OCI-M2 (cell line): Measurements from ENCODE around the gene KANSL1.

Source experiments
- DNase-seq: peaks from one replicate; lab custom pipeline; 2025; ENCODE audit not compliant: unreplicated experiment; lab: John Stamatoyannopoulos, UW

KANSL1 gene

DNA sequence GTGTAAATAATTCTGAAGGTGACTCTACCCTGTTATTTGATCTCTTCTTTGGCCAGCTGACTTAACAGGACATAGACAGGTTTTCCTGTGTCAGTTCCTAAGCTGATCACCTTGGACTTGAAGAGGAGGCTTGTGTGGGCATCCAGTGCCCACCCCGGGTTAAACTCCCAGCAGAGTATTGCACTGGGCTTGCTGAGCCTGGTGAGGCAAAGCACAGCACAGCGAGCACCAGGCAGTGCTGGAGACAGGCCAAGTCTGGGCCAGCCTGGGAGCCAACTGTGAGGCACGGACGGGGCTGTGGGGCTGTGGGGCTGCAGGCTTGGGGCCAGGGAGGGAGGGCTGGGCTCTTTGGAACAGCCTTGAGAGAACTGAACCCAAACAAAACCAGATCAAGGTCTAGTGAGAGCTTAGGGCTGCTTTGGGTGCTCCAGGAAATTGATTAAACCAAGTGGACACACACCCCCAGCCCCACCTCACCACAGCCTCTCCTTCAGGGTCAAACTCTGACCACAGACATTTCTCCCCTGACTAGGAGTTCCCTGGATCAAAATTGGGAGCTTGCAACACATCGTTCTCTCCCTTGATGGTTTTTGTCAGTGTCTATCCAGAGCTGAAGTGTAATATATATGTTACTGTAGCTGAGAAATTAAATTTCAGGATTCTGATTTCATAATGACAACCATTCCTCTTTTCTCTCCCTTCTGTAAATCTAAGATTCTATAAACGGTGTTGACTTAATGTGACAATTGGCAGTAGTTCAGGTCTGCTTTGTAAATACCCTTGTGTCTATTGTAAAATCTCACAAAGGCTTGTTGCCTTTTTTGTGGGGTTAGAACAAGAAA, 189.1 kb downstream of the KANSL1 start:
- no peak for DNase-seq

DNA sequence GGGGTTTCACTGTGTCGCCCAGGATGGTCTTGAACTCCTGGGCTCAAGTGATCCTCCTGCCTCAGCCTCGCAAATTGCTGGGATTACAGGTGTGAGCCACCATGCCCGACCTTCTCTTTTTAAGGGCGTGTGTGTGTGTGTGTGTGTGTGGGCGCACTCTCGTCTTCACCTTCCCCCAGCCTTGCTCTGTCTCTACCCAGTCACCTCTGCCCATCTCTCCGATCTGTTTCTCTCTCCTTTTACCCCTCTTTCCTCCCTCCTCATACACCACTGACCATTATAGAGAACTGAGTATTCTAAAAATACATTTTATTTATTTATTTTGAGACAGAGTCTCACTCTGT, 190.3 kb downstream of the KANSL1 start:
- DNase-seq: no peak

GRCh38 chr17:46002311-46002972, 190.8 kb downstream of the KANSL1 start:
- peak; percentile 76 for DNase-seq

- DNase-seq: no peak
These were observed 191.6 kb downstream of the KANSL1 start for GRCh38 chr17:46001390-46002310.

GRCh38 chr17:46000757-46001156, 192.5 kb downstream of the KANSL1 start:
- DNase-seq: no peak

DNA sequence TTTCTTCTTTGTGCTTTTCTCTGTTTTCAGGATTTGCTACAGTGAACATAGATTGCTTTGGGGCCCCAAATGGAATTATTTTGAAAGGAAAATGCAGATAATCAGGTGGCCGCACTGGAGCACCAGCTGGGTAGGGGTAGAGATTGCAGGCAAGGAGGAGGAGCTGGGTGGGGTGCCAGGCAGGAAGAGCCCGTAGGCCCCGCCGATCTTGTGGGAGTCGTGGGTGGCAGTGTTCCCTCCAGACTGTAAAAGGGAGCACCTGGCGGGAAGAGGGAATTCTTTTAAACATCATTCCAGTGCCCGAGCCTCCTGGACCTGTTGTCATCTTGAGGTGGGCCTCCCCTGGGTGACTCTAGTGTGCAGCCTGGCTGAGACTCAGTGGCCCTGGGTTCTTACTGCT, 192.9 kb downstream of the KANSL1 start:
- no peak for DNase-seq

DNA sequence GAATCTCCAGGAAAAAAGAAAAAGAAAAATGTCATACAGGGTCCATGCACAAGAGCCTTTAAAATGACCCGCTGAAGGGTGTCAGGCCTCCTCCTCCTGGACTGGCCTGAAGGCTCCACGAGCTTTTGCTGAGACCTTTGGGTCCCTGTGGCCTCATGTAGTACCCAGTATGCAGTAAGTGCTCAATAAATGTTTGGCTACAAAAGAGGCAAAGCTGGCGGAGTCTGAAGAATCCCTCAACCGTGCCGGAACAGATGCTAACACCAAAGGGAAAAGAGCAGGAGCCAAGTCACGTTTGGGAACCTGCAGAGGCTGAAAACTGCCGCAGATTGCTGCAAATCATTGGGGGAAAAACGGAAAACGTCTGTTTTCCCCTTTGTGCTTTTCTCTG, 193.3 kb downstream of the KANSL1 start:
- DNase-seq: no peak

- DNase-seq: no peak
These were observed 194.0 kb downstream of the KANSL1 start, which contains the start of gene STH for GRCh38 chr17:45998987-45999899. Gene STH, plus strand, starts transcription at chr17:45999250. Its CDS starts 30 bp downstream, at chr17:45999280.

GRCh38 chr17:45997624-45998023, 195.6 kb downstream of the KANSL1 start:
- no peak for DNase-seq

DNA sequence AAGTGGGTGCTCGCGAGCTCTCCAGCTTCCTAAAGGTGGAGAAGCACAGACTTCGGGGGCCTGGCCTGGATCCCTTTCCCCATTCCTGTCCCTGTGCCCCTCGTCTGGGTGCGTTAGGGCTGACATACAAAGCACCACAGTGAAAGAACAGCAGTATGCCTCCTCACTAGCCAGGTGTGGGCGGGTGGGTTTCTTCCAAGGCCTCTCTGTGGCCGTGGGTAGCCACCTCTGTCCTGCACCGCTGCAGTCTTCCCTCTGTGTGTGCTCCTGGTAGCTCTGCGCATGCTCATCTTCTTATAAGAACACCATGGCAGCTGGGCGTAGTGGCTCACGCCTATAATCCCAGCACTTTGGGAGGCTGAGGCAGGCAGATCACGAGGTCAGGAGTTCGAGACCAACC, 196.1 kb downstream of the KANSL1 start:
- no peak for DNase-seq

DNA sequence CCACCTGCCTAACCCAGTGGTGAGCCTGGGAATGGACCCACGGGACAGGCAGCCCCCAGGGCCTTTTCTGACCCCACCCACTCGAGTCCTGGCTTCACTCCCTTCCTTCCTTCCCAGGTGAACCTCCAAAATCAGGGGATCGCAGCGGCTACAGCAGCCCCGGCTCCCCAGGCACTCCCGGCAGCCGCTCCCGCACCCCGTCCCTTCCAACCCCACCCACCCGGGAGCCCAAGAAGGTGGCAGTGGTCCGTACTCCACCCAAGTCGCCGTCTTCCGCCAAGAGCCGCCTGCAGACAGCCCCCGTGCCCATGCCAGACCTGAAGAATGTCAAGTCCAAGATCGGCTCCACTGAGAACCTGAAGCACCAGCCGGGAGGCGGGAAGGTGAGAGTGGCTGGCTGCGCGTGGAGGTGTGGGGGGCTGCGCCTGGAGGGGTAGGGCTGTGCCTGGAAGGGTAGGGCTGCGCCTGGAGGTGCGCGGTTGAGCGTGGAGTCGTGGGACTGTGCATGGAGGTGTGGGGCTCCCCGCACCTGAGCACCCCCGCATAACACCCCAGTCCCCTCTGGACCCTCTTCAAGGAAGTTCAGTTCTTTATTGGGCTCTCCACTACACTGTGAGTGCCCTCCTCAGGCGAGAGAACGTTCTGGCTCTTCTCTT, 196.8 kb downstream of the KANSL1 start:
- no peak for DNase-seq

GRCh38 chr17:45995627-45996270, 197.5 kb downstream of the KANSL1 start:
- no peak for DNase-seq

DNA sequence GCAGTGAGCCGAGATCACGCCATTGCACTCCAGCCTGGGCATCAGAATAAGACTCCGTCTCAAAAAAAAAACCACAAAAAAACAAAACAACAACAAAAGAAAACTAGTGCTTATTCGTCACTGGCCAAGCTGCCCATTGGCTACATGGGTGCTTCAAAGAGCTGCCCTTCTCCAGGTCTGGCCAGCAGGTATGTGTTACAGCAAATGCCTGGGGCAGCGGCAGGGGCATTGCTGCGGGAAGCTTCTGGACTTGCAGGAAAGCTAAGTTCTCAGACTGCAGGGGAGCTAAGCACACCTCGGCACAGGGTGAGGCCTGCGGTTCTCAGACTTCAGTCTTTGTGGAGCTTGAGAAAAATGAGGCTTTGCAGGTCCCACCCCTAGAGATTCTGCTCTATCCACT, 198.2 kb downstream of the KANSL1 start:
- no peak for DNase-seq

DNA sequence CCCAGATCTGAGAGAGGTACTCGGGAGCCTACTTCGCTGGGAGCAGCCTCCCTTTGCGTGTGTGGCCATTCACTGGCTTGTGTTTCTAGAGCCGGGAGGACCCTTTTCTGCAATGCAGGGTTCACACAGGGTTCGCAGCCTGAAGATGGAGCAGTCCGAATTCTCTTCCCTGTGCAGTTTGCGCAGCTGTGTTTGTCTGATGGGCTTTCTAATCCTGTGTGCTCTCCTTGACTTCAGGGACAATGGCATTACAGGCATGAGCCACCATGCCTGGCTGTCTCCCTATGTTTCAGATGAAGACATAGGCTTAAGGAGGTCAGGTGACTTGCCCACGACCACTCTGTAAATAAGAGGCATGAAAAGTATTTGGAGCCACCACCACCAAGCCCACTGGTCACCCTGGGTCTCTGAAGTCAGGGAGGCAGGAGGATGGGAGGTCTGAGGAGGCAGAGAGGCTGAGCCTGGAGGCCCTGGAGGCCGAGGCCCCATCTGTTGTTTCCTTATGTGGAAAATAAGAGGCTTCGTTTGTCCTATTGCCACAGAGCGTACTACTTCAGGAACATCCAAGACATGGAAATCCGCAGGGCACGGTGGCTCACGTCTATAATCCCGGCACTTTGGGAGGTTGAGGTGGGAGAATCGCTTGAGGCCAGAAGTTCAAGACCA, 199.1 kb downstream of the KANSL1 start:
- DNase-seq: no peak

DNA sequence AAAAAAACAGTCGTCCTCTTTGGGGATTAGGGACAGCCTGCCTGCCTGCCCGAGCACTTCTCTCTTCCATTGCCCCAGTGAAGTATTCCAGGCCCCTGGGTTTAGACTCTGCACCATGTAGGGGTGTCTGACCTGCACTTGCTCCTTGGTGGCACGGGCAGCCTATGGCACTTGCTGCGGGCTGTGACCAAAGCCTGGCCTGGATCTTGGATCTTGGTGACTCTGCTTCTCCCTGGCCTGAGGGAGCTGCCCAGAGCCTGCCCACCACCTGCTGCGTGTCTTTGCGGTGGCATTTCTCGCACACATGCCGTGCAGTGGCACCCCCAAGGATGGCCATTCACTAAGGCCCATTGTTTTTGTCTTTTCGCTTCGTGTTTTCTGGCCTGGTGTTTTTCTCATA, 200.3 kb downstream of the KANSL1 start:
- DNase-seq: no peak

DNA sequence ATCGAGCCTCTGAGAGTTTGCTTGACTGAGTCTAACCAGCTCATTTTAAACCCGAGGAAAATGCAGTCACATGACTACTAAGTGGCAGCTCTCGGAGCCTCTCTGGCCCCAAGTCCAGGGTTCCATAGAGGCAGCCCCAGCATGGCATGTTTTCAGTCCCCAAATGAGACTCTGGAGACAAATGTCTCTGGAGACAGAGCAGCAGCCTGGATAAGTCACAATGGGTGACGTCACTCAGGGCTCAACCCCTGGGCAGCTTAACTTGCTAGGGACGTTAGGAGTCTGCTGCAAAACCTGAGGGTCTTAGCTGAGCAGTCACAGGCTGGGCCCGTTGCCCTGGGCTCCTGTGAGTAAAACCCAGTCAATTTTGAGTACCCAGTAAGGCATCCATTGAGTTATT, 201.1 kb downstream of the KANSL1 start:
- no peak for DNase-seq

DNA sequence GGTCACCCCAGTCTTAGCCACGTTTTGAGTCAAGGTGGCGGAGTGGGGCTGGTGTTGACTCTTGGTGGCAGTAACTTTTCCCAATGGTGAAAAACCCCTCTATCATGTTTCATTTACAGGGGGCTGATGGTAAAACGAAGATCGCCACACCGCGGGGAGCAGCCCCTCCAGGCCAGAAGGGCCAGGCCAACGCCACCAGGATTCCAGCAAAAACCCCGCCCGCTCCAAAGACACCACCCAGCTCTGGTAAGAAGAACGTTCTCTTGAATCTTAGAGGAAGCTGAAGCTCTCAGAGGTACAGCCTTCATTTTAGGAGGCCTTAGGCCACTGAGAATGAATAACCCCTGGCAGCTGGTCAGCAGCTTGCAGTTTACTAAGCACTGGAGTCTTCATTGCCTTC, 201.9 kb downstream of the KANSL1 start:
- DNase-seq: no peak

GRCh38 chr17:45990886-45991285, 202.3 kb downstream of the KANSL1 start:
- no peak for DNase-seq

DNA sequence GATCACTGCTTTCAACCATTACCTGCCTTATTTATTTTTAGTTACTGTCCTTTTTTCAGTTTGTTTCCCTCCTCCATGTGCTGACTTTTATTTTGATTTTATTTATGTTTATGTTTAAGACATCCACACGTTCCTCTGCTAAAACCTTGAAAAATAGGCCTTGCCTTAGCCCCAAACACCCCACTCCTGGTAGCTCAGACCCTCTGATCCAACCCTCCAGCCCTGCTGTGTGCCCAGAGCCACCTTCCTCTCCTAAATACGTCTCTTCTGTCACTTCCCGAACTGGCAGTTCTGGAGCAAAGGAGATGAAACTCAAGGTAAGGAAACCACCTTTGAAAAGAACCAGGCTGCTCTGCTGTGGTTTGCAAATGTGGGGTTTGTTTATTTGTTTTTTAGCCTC, 203.5 kb downstream of the KANSL1 start:
- no peak for DNase-seq
